MCF 10A (cell line): ENCODE measurements around the gene MEX3D. TPM values are rescaled to one million over a fixed set of nuclear protein-coding genes. Genes with fewer than 3 reads are reported as not detected.
A peak's percentile ranks its signal among the peaks of the same experiment; 100 is the strongest.

Experiments used
- BruUV-seq: library from RNA; stranded (reverse); fragments of 400-500 nt; replicated peaks from 2 replicates; lab custom pipeline; 2021; lab: Mats Ljungman, UMichigan
- CTCF ChIA-PET: fragments of 300-600 bp; sonication (Branson Sonifier 250); formaldehyde crosslinking; extraction: SDS; loops from one replicate; lab custom pipeline; 2021; ENCODE audit warnings: antibody characterized with exemption, inconsistent platforms; lab: Yijun Ruan, JAX
- POLR2A ChIA-PET: fragments of 300-600, 350-650 bp; sonication (Branson Sonifier 250); formaldehyde crosslinking; extraction: SDS; loops from one replicate; lab custom pipeline; 2020; ENCODE audit warnings: antibody characterized with exemption, inconsistent platforms; lab: Yijun Ruan, JAX
- DNase-seq: peaks from one replicate; pipeline ENCODE4 v3.0.0-alpha.2; 2018; ENCODE audit not compliant: unreplicated experiment
- H3K27ac Mint-ChIP-seq: one replicate; pipeline ENCODE4 v1.8.0; 2022; ENCODE audit warnings: mild to moderate bottlenecking, low read depth, mixed read lengths; ENCODE audit not compliant: unreplicated experiment
- H3K27me3 Mint-ChIP-seq: one replicate; pipeline ENCODE4 v1.8.0; 2022; ENCODE audit warnings: mixed read lengths; ENCODE audit not compliant: insufficient read depth, unreplicated experiment
- H3K36me3 Mint-ChIP-seq: one replicate; pipeline ENCODE4 v1.8.0; 2022; ENCODE audit warnings: mild to moderate bottlenecking, moderate library complexity, mixed read lengths; ENCODE audit not compliant: insufficient read depth, unreplicated experiment
- H3K4me1 Mint-ChIP-seq: one replicate; pipeline ENCODE4 v1.8.0; 2022; ENCODE audit warnings: mixed read lengths; ENCODE audit not compliant: insufficient read depth, unreplicated experiment
- H3K4me3 Mint-ChIP-seq: one replicate; pipeline ENCODE4 v1.8.0; 2022; ENCODE audit warnings: mild to moderate bottlenecking, moderate library complexity, mixed read lengths; ENCODE audit not compliant: unreplicated experiment
- H3K9me3 Mint-ChIP-seq: one replicate; pipeline ENCODE4 v1.8.0; 2022; ENCODE audit warnings: mixed read lengths; ENCODE audit not compliant: unreplicated experiment
- intact Hi-C: fragments of 100-400 bp; cut with micrococcal nuclease; formaldehyde crosslinking; loops from 2 replicates; pipeline ENCODE4 v1.14.1; 2022
- total RNA-seq: library from RNA; stranded (reverse); gene quantifications from 2 replicates; pipeline ENCODE4 v1.2.3, GENCODE V29; 2022
- TF ChIP-seq, protein P1 (sequence below): fragments of 200-600 bp; IDR thresholded peaks from one replicate; pipeline ENCODE4 v1.8.0; 2022; ENCODE audit warnings: antibody characterized with exemption, mild to moderate bottlenecking; ENCODE audit not compliant: unreplicated experiment

The MEX3D gene
- total RNA-seq, 1 experiment from 2014 or later, result 20.0 TPM

DNA sequence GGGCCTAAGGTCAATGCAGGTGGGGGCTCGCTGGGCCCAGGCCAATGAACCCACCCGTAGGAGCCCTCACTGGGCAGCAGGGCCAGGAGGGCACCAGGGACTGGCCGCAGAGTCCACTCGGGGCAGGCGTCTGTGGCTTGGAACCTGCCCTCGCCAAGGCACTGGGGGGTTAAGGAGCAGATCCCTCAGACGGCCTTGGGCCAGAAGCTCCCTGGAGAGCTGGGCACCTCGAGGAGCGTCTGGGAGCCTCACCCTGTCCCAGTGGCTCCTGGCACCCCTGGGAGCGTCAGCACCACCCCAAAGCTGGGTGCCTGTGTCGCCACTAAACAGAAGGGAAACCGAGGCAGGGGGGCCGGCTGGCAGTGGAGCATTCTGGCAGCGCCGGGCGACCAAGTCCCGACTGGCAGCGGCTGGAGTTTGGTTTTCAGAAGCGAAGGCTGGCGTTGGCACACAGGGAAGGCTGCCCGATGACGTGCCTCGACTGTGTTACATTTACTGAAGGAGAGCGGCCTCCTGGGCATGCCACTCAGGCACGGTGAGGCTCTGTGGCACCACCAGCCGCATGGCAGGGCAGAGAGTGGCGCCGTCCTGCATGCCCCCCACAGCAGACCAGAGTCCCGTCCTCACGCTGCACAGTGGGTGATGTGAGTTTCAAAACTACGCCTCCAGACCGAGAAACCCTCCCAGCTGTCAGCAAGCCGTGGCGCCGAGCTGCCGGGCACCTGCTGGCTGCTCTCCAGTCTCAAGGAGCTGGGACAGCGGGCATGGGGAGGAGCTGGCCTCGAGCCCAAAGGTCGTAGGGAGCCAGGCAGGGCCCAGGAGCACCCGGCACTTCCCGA lies 9.2 kb upstream of the MEX3D start:
- intact Hi-C loops, result no loop called here
- no peaks in the 10 kb centered on the region for H3K4me1 Mint-ChIP-seq
- no TSS peak for BruUV-seq
- CTCF ChIA-PET, result no interaction called here
- peaks cover 72% of the 10 kb centered on the region for H3K36me3 Mint-ChIP-seq
- POLR2A ChIA-PET, result interaction anchor here (1.0 kb wide), 1 partner anchor 13 kb away, joined by 3 read pairs; no protein-coding TSS in a partner anchor
- H3K4me3 Mint-ChIP-seq, result no peak overlapping the region
- TF ChIP-seq, protein P1, sequence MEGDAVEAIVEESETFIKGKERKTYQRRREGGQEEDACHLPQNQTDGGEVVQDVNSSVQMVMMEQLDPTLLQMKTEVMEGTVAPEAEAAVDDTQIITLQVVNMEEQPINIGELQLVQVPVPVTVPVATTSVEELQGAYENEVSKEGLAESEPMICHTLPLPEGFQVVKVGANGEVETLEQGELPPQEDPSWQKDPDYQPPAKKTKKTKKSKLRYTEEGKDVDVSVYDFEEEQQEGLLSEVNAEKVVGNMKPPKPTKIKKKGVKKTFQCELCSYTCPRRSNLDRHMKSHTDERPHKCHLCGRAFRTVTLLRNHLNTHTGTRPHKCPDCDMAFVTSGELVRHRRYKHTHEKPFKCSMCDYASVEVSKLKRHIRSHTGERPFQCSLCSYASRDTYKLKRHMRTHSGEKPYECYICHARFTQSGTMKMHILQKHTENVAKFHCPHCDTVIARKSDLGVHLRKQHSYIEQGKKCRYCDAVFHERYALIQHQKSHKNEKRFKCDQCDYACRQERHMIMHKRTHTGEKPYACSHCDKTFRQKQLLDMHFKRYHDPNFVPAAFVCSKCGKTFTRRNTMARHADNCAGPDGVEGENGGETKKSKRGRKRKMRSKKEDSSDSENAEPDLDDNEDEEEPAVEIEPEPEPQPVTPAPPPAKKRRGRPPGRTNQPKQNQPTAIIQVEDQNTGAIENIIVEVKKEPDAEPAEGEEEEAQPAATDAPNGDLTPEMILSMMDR, result no peak
- H3K27me3 Mint-ChIP-seq, result no peaks in the 10 kb centered on the region
- no peak for DNase-seq
- no peaks in the 10 kb centered on the region for H3K9me3 Mint-ChIP-seq
- no peak overlapping the region for H3K27ac Mint-ChIP-seq

DNA sequence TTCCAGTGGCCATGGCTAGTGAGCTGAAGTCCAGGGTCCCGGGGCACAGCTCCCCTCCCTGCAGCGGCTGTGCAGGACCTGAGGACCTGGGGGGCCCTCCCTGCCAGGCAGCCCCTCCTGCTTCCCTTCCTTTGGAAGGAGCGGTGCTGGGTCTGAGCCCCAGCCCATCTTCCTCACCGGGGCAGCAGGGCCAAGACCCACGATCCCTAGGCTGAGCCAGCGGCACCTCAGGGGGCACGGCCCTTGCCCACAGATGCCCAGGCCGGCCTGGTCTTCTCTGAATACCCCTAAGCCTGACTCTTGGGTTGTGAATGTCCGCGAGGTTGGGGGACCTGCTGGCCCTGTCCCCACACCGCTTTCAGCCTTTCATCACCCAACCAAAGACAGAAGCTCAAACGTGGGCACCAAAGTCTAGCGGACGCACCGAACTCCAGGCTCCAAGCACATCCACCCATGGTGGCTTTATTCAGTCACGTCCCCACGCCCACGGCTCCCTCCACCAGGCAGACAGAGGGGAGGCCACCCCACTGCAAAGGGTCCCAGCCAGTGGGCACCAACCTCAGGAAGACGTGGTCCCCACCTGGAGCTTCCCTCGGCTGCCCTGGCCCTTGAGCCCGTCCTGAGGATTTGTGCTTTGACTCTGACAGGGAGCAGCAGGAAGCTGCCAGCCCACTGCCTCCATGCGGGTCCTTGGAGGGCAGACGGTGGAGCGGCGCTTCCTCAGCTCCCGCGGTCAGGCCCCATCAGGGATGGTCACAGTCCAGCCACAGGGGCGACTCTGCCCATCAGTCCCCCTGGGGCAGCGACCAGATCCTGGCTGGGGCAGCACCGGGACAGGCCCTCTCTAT lies 8.3 kb upstream of the MEX3D start:
- H3K36me3 Mint-ChIP-seq, result peaks cover 63% of the 10 kb centered on the region
- TF ChIP-seq, protein P1, result no peak
- ChIA-PET CTCF (no interaction called here), POLR2A (interaction anchor here (2.2 kb wide), 1 partner anchor 14 kb away, joined by 11 read pairs; no protein-coding TSS in a partner anchor)
- TSS peak; percentile 27 for BruUV-seq
- no peaks in the 10 kb centered on the region for H3K4me1 Mint-ChIP-seq
- no peak overlapping the region for H3K27ac Mint-ChIP-seq
- no peaks in the 10 kb centered on the region for H3K27me3 Mint-ChIP-seq
- no peak for DNase-seq
- H3K4me3 Mint-ChIP-seq, result no peak overlapping the region
- intact Hi-C loops, result no loop called here
- H3K9me3 Mint-ChIP-seq, result no peaks in the 10 kb centered on the region

DNA sequence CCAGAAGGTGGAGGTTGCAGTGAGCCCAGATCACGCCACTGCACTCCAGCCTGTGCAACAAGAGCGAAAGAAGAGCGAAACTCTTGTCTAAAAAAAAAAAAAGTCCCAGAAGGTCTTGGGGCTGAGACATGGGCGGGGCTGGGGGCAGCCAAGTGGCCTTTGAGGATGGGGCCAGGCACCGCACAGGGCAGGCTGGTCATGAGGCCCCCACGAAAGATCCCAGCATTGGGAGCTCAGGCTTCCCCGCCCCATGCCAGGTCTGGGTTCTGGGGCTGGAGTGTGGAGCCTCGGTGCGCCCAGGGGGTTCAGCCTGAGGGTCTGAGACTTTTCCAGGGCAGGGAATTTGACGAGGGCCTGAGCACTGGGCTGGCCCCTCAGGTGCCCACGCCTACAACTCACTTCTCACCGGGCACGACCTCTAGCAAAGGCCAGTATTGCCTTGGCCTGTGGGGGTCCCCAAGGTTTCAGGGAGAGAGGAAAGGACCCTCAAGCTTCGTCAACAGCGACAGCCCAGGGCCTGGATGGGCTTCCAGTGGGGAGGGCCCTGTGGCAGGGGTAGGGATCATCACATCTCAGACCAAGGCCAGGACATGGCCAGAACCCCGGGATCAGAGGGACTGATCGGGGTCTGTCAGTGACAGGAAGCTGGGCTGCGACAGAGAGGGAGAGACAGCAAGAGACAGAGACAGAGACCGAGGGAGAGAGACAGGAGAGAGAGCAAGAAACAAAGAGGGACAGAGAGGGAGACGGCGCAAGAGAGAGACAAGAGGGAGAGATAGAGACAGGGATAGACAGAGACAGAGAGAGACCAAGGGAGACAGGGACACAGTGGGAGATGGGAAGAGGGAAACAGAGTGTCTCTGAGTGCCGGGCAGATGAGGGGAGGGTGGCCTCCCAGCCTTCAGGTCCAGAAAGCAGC lies 7.5 kb upstream of the MEX3D start:
- DNase-seq, result no peak

More for the DNA sequence above, 7.5 kb upstream of the MEX3D start:
- Mint-ChIP-seq H3K36me3 (peaks cover 55% of the 10 kb centered on the region), H3K27me3 (peaks cover 4% of the 10 kb centered on the region), H3K4me1 (no peaks in the 10 kb centered on the region), H3K4me3 (no peak overlapping the region), H3K9me3 (no peaks in the 10 kb centered on the region), H3K27ac (no peak overlapping the region)
- BruUV-seq, result no TSS peak
- intact Hi-C loops, result no loop called here
- TF ChIP-seq, protein P1, result no peak
- CTCF ChIA-PET, result interaction anchor here (0.7 to 1.0 kb wide), 2 partner anchors 8 to 45 kb away, joined by 3 read pairs; no protein-coding TSS in a partner anchor
- POLR2A ChIA-PET, result interaction anchor here (2.2 kb wide), 1 partner anchor 15 kb away, joined by 11 read pairs; no protein-coding TSS in a partner anchor
